WTC11 (cell line): Measurements from ENCODE around the gene KRT6B. TPM values are rescaled to one million over a fixed set of nuclear protein-coding genes. Genes with fewer than 3 reads are reported as not detected.

Experiments
- ATAC-seq: fragments of 200-7000 bp; cut with Tn5 transposase; 2 replicates; pipeline ENCODE4 v1.10.0; 2021; ENCODE audit warnings: mild to moderate bottlenecking, moderate library complexity
- CTCF ChIA-PET: fragments of 300-600 bp; sonication (Branson Sonifier 250); formaldehyde crosslinking; loops from one replicate; lab custom pipeline; 2021; ENCODE audit warnings: antibody characterized with exemption; lab: Charles Lee
- POLR2A ChIA-PET: fragments of 350-600 bp; sonication (Branson Sonifier 250); formaldehyde crosslinking; loops from one replicate; lab custom pipeline; 2021; ENCODE audit warnings: antibody characterized with exemption; lab: Charles Lee
- DNase-seq: peaks from one replicate; pipeline ENCODE4 v3.0.0; 2021; ENCODE audit warnings: low spot score
- H3K27ac Mint-ChIP-seq: 2 replicates; pipeline ENCODE4 v1.8.0; 2021; ENCODE audit warnings: mixed read lengths
- H3K27me3 Mint-ChIP-seq: 2 replicates; pipeline ENCODE4 v1.8.0; 2021; ENCODE audit warnings: low read depth, mild to moderate bottlenecking, moderate library complexity, mixed read lengths
- H3K36me3 Mint-ChIP-seq: 2 replicates; pipeline ENCODE4 v1.8.0; 2021; ENCODE audit warnings: mixed read lengths
- H3K4me1 Mint-ChIP-seq: 2 replicates; pipeline ENCODE4 v1.8.0; 2022; ENCODE audit warnings: mixed read lengths
- H3K4me3 Mint-ChIP-seq: 2 replicates; pipeline ENCODE4 v1.8.0; 2021; ENCODE audit warnings: mild to moderate bottlenecking, moderate library complexity, mixed read lengths
- H3K9me3 Mint-ChIP-seq: 2 replicates; pipeline ENCODE4 v1.8.0; 2021; ENCODE audit warnings: mixed read lengths
- AFF4 ChIP-seq: sonication (generic); formaldehyde crosslinking; IDR thresholded peaks from 2 replicates; pipeline ENCODE4 v1.8.1; 2023; ENCODE audit warnings: mild to moderate bottlenecking, missing genetic modification reagents, borderline replicate concordance
- AR ChIP-seq: fragments of 250-450 bp; sonication (Bioruptor Pico); IDR thresholded peaks from 2 replicates; pipeline ENCODE4 v1.9.0; 2021; ENCODE audit warnings: mild to moderate bottlenecking
- ATF3 ChIP-seq: sonication (generic); formaldehyde crosslinking; conservative IDR thresholded peaks from 2 replicates; pipeline ENCODE4 v1.8.1; 2022; ENCODE audit warnings: mild to moderate bottlenecking, missing genetic modification reagents
- EMX1 ChIP-seq: fragments of 250-450 bp; sonication (Bioruptor Pico); IDR thresholded peaks from 2 replicates; pipeline ENCODE4 v1.8.0; 2021; ENCODE audit warnings: mild to moderate bottlenecking
- HMGA2 ChIP-seq: fragments of 250-450 bp; sonication (Bioruptor Pico); IDR thresholded peaks from 2 replicates; pipeline ENCODE4 v1.4.0; 2021; ENCODE audit warnings: mild to moderate bottlenecking, moderate library complexity
- KAT7 ChIP-seq: sonication (generic); formaldehyde crosslinking; IDR thresholded peaks from 2 replicates; pipeline ENCODE4 v1.8.1; 2023; ENCODE audit warnings: missing genetic modification reagents, mild to moderate bottlenecking, borderline replicate concordance
- NFATC4 ChIP-seq: fragments of 250-450 bp; sonication (Bioruptor Pico); IDR thresholded peaks from 2 replicates; pipeline ENCODE4 v1.9.0; 2021; ENCODE audit warnings: mild to moderate bottlenecking
- NFE2L1 ChIP-seq: sonication (generic); formaldehyde crosslinking; IDR thresholded peaks from 2 replicates; pipeline ENCODE4 v1.8.1; 2023; ENCODE audit warnings: missing genetic modification reagents
- PRDM15 ChIP-seq: sonication (generic); formaldehyde crosslinking; IDR thresholded peaks from 2 replicates; pipeline ENCODE4 v1.8.0; 2022; ENCODE audit warnings: missing genetic modification reagents
- TCF7 ChIP-seq: sonication (generic); formaldehyde crosslinking; IDR thresholded peaks from 2 replicates; pipeline ENCODE4 v1.8.0; 2022; ENCODE audit warnings: mild to moderate bottlenecking, low read depth, missing genetic modification reagents, moderate library complexity
- TEAD4 ChIP-seq: sonication (generic); formaldehyde crosslinking; IDR thresholded peaks from 2 replicates; pipeline ENCODE4 v1.8.0; 2022; ENCODE audit warnings: mild to moderate bottlenecking, missing genetic modification reagents
- ZNF138 ChIP-seq: sonication (generic); formaldehyde crosslinking; conservative IDR thresholded peaks from 2 replicates; pipeline ENCODE4 v1.8.1; 2022; ENCODE audit warnings: mild to moderate bottlenecking, moderate library complexity, missing genetic modification reagents
- ZNF219 ChIP-seq: sonication (generic); formaldehyde crosslinking; IDR thresholded peaks from 2 replicates; pipeline ENCODE4 v1.8.0; 2023; ENCODE audit warnings: missing genetic modification reagents, mild to moderate bottlenecking, borderline replicate concordance
- ZNF281 ChIP-seq: sonication (generic); formaldehyde crosslinking; IDR thresholded peaks from 2 replicates; pipeline ENCODE4 v1.8.0; 2023; ENCODE audit warnings: mild to moderate bottlenecking, missing genetic modification reagents
- ZNF423 ChIP-seq: fragments of 250-450 bp; sonication (Bioruptor Pico); IDR thresholded peaks from 2 replicates; pipeline ENCODE4 v2.1.2; 2022; ENCODE audit warnings: mild to moderate bottlenecking, moderate library complexity
- ZNF671 ChIP-seq: fragments of 250-450 bp; sonication (Bioruptor Pico); IDR thresholded peaks from 2 replicates; pipeline ENCODE4 v1.8.0; 2021; ENCODE audit warnings: mild to moderate bottlenecking
- total RNA-seq: library from RNA; stranded (reverse); gene quantifications from 3 replicates; pipeline ENCODE4 v1.2.3, GENCODE V29; 2021

The KRT6B gene
- total RNA-seq, 1 experiment from 2014 or later, result not detected

- Mint-ChIP-seq H3K27ac (no peak overlapping the region), H3K4me1 (peaks cover 15% of the 10 kb centered on the region), H3K9me3 (no peaks in the 10 kb centered on the region), H3K4me3 (no peak overlapping the region), H3K36me3 (no peaks in the 10 kb centered on the region), H3K27me3 (no peaks in the 10 kb centered on the region)
- no peak for DNase-seq
- POLR2A ChIA-PET, result no interaction called here
- TF ChIP-seq ZNF138 (CRISPR knock-in tag) (no peak), ZNF281 (no peak), ATF3 (no peak), TCF7 (CRISPR knock-in tag) (no peak), ZNF671 (no peak), HMGA2 (CRISPR knock-in tag) (no peak), NFATC4 (no peak), ZNF423 (CRISPR knock-in tag) (no peak), KAT7 (CRISPR knock-in tag) (no peak), AR (CRISPR knock-in tag) (no peak), PRDM15 (CRISPR knock-in tag) (no peak)
- TF ChIP-seq, all 79 proteins: peak for 0
- CTCF ChIA-PET, result interaction anchor here (1.6 kb wide), 1 partner anchor 9 kb away, joined by 4 read pairs; no protein-coding TSS in a partner anchor
- ATAC-seq, result no peak
These were observed 15.0 kb downstream of the KRT6B start for GRCh38 chr12:52436828-52437474.

GRCh38 chr12:52436000-52436827 is 15.7 kb downstream of the KRT6B start:
- DNase-seq (no peak), ATAC-seq (no peak)
- Mint-ChIP-seq H3K27ac (no peak overlapping the region), H3K27me3 (no peaks in the 10 kb centered on the region), H3K36me3 (no peaks in the 10 kb centered on the region), H3K9me3 (no peaks in the 10 kb centered on the region), H3K4me1 (peaks cover 9% of the 10 kb centered on the region), H3K4me3 (no peak overlapping the region)
- ChIA-PET POLR2A (no interaction called here), CTCF (interaction anchor here (1.6 kb wide), 1 partner anchor 9 kb away, joined by 4 read pairs; no protein-coding TSS in a partner anchor)
- TF ChIP-seq TEAD4 (CRISPR knock-in tag), result no peak
- TF ChIP-seq ZNF219 (CRISPR knock-in tag), result no peak
- no peak for TF ChIP-seq EMX1 (CRISPR knock-in tag)
- TF ChIP-seq NFE2L1 (CRISPR knock-in tag), result no peak
- no peak for TF ChIP-seq AFF4 (CRISPR knock-in tag)
- TF ChIP-seq HMGA2 (CRISPR knock-in tag), result no peak
